ENCODE results near the gene PCDHB9.
"Not testable (repeated sequence)": the region's sequence is repeated elsewhere in the genome, so short reads cannot be mapped to it uniquely, and the experiment has no call there.

Gene PCDHB9

DNA sequence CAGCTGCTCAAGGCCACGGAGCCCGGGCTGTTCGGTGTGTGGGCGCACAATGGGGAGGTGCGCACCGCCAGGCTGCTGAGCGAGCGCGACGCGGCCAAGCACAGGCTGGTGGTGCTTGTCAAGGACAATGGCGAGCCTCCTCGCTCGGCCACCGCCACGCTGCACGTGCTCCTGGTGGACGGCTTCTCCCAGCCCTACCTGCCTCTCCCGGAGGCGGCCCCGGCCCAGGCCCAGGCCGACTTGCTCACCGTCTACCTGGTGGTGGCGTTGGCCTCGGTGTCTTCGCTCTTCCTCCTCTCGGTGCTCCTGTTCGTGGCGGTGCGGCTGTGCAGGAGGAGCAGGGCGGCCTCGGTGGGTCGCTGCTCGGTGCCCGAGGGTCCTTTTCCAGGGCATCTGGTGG is 2.2 kb downstream of the PCDHB9 start:
- DNase-seq = not testable (repeated sequence)

DNA sequence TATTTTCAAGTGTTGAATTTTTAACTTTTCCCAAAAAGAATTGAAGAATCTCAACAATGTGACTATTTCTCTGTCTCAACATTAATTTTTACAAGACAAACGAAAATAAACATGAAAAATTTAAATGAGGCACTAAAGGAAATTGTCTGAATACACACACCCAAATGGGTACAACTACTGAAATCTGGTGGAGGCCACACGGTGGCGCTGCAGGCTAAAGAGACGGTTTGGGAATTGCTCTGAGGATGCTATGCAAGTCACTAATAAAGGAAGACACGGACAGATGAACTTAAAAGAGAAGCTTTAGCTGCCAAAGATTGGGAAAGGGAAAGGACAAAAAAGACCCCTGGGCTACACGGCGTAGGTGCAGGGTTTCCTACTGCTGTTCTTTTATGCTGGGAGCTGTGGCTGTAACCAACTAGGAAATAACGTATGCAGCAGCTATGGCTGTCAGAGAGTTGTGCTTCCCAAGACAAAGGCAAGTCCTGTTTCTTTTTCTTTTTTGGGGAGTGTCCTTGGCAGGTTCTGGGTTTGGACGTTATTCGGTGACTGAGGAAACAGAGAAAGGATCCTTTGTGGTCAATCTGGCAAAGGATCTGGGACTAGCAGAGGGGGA is 5.3 kb downstream of the PCDHB9 start, which contains the start of gene PCDHB10:
PCDHB10 (plus strand) TSS at position 244 of the 616 bp plus-strand sequence; CDS start at position 444, 200 bp downstream.
- no peak for DNase-seq

DNA sequence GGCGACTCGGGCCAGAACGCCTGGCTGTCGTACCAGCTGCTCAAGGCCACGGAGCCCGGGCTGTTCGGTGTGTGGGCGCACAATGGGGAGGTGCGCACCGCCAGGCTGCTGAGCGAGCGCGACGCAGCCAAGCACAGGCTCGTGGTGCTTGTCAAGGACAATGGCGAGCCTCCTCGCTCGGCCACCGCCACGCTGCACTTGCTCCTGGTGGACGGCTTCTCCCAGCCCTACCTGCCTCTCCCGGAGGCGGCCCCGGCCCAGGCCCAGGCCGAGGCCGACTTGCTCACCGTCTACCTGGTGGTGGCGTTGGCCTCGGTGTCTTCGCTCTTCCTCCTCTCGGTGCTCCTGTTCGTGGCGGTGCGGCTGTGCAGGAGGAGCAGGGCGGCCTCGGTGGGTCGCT is 7.4 kb downstream of the PCDHB9 start:
- not testable (repeated sequence) for DNase-seq

DNA sequence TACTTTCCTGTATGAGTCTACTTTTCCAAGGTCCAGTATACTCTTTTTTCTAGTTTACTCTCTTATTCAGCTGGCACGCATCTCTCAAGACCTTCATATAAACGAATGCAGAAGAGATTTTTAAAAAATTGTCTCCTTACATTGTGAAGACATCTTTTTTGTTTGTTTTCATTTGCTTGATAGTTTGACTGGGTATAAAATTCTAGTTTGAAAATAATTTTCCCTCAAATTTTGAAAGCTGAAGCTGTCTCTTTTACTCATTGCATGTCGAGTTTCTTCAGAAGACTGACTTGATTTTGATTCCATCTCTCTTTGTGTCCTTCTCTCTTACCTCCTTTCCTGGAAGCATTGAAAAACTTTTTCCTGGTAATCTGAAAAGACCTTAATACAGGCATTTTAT is 9.4 kb downstream of the PCDHB9 start:
- no peak for DNase-seq

DNA sequence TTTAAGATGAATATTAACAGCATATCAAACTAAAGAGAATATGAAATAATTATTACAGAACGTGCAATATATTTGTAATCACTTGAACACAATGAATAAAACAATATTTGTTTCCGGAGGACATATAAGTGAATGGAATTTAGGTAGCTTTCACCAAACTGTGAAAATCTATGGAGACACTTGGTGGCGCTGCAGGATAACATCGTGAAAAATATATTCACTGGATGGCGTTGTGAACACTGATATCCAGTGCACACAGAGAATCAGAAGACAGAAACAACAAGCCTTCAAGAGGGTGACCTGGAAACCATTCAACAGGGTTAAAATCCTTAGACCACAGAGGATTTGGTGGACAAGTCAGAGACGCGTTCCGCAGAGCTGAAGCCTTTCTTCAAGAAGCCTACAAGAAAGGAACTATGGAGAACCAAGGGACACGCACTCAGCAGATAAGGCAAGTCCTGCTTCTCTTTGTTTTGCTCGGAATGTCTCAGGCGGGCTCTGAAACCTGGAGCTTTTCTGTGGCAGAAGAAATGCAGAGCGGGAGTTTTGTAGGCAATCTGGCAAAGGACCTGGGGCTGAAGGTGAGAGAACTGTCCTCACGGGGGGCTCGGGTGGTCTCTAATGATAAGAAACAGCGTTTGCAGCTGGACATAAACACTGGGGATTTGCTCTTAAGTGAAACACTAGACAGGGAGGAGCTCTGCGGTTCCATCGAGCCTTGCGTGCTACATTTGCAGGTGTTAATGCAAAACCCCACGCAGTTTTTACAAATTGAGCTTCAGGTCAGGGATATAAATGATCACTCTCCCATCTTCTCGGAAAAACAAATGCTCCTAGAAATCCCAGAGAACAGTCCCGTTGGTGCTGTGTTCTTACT is 12.6 kb downstream of the PCDHB9 start, which contains the start of gene PCDHB11:
PCDHB11 (plus strand) TSS at position 269 of the 877 bp plus-strand sequence; CDS start at position 417, 148 bp downstream.
- DNase-seq = peak; percentile 31

DNA sequence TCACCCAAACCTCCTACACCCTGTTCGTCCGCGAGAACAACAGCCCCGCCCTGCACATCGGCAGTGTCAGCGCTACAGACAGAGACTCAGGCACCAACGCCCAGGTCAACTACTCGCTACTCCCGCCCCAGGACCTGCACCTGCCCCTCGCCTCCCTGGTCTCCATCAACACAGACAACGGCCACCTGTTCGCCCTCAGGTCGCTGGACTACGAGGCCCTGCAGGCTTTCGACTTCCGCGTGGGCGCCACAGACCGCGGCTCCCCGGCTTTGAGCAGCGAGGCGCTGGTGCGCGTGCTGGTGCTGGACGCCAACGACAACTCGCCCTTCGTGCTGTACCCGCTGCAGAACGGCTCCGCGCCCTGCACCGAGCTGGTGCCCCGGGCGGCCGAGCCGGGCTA is 14.2 kb downstream of the PCDHB9 start:
- not testable (repeated sequence) for DNase-seq

DNA sequence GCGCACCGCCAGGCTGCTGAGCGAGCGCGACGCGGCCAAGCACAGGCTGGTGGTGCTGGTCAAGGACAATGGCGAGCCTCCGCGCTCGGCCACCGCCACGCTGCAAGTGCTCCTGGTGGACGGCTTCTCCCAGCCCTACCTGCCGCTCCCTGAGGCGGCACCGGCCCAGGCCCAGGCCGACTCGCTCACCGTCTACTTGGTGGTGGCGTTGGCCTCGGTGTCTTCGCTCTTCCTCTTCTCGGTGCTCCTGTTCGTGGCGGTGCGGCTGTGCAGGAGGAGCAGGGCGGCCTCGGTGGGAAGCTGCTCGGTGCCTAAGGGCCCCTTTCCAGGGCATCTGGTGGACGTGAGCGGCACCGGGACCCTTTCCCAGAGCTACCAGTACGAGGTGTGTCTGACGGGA is 14.7 kb downstream of the PCDHB9 start:
- DNase-seq = not testable (repeated sequence)

DNA sequence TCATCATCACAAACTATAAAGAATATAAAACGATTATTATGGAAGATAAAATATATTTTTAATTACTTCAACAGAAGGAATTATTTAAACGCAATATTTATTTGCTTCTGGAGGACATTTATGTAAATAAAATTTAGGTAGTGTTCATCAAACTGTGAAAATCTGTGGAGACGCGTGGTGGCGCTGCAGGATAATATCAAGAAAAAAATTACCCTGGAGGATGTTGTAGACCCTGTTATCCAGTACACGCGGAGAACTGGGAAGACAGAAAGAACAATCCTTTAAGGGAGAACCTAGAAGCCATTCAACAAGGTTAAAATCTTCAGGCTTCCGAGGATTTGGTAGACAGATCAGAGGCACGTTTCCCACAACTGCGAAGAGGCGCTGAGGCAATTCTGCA is 21.5 kb downstream of the PCDHB9 start, which contains the start of gene PCDHB12:
PCDHB12 (plus strand) TSS at position 242 of the 400 bp plus-strand sequence. CDS start 189 bp downstream, outside the sequence.
- DNase-seq = peak; percentile 5

DNA sequence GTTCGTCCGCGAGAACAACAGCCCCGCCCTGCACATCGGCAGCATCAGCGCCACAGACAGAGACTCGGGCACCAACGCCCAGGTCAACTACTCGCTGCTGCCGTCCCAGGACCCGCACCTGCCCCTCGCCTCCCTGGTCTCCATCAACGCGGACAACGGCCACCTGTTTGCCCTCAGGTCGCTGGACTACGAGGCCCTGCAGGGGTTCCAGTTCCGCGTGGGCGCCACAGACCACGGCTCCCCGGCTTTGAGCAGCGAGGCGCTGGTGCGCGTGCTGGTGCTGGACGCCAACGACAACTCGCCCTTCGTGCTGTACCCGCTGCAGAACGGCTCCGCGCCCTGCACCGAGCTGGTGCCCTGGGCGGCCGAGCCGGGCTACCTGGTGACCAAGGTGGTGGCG is 23.3 kb downstream of the PCDHB9 start:
- not testable (repeated sequence) for DNase-seq

DNA sequence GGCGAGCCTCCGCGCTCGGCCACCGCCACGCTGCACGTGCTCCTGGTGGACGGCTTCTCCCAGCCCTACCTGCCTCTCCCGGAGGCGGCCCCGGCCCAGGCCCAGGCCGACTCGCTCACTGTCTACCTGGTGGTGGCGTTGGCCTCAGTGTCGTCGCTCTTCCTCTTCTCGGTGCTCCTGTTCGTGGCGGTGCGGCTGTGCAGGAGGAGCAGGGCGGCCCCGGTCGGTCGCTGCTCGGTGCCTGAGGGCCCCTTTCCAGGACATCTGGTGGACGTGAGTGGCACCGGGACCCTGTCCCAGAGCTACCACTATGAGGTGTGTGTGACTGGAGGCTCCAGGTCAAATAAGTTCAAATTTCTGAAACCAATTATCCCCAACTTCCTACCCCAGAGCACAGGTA is 23.9 kb downstream of the PCDHB9 start:
- not testable (repeated sequence) for DNase-seq

DNA sequence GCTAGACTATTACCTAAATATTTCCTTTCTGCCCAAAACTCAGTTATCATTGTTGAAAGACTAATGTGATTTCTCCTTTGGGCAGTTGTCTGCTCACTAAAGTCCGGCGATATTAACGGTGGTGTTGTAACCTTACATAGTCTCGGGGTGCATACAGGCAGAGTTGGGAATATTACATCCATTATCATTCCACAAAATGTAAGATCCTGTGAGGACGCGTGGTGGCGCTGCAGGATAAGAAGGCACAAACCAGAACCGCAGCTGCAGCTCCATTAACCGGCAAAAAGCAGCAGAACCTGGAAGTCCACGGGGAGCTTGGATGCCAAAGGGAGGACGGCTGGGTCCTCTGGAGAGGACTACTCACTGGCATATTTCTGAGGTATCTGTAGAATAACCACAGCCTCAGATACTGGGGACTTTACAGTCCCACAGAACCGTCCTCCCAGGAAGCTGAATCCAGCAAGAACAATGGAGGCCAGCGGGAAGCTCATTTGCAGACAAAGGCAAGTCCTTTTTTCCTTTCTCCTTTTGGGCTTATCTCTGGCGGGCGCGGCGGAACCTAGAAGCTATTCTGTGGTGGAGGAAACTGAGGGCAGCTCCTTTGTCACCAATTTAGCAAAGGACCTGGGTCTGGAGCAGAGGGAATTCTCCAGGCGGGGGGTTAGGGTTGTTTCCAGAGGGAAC is 26.8 kb downstream of the PCDHB9 start, which contains the start of gene PCDHB13:
PCDHB13 (plus strand) TSS at position 264 of the 684 bp plus-strand sequence; CDS start at position 469, 205 bp downstream.
- DNase-seq = peak; percentile 4

DNA sequence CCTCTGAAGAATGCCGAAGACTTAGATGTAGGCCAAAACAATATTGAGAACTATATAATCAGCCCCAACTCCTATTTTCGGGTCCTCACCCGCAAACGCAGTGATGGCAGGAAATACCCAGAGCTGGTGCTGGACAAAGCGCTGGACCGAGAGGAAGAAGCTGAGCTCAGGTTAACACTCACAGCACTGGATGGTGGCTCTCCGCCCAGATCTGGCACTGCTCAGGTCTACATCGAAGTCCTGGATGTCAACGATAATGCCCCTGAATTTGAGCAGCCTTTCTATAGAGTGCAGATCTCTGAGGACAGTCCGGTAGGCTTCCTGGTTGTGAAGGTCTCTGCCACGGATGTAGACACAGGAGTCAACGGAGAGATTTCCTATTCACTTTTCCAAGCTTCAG is 27.6 kb downstream of the PCDHB9 start:
- not testable (repeated sequence) for DNase-seq

DNA sequence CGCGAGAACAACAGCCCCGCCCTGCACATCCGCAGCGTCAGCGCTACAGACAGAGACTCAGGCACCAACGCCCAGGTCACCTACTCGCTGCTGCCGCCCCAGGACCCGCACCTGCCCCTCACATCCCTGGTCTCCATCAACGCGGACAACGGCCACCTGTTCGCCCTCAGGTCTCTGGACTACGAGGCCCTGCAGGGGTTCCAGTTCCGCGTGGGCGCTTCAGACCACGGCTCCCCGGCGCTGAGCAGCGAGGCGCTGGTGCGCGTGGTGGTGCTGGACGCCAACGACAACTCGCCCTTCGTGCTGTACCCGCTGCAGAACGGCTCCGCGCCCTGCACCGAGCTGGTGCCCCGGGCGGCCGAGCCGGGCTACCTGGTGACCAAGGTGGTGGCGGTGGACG is 28.5 kb downstream of the PCDHB9 start:
- not testable (repeated sequence) for DNase-seq

DNA sequence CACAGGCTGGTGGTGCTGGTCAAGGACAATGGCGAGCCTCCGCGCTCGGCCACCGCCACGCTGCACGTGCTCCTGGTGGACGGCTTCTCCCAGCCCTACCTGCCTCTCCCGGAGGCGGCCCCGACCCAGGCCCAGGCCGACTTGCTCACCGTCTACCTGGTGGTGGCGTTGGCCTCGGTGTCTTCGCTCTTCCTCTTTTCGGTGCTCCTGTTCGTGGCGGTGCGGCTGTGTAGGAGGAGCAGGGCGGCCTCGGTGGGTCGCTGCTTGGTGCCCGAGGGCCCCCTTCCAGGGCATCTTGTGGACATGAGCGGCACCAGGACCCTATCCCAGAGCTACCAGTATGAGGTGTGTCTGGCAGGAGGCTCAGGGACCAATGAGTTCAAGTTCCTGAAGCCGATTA is 29.1 kb downstream of the PCDHB9 start:
- not testable (repeated sequence) for DNase-seq

DNA sequence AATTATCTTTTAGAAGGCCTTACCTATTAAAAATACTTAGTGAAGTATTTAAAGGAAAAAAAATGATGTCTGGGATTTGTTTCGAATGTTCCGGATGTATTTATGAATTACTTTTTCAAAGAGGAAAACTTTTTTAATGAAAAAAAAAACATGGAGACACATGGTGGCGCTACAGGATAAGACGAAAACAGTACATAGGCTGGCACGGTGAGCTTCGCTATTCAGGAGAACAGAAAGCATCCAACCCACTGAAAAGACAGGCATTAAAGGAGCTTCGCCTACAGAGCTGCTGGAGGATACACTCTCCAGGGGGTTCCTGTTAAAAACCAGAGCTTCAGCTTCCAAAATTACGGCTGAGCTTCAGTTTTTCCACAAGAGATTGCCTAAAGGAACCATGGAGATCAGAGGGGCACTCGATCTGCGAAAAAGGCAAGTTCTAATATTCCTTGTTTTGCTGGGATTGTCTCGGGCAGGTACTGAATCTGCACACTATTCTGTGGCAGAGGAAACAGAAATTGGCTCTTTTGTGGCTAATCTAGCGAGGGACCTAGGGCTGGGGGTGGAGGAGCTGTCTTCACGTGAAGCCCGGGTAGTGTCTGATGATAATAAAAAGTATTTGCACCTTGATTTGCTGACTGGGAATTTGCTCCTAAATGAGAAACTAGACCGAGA is 36.3 kb downstream of the PCDHB9 start, which contains the start of gene PCDHB14:
PCDHB14 (plus strand) TSS at position 232 of the 672 bp plus-strand sequence; CDS start at position 395, 163 bp downstream.
- peak; percentile 31 for DNase-seq

DNA sequence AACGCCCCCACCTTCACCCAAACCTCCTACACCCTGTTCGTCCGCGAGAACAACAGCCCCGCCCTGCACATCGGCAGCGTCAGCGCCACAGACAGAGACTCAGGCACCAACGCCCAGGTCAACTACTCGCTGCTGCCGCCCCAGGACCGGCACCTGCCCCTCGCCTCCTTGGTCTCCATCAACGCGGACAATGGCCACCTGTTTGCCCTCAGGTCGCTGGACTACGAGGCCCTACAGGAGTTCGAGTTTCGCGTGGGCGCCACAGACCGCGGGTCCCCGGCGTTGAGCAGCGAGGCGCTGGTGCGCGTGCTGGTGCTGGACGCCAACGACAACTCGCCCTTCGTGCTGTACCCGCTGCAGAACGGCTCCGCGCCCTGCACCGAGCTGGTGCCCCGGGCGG is 37.9 kb downstream of the PCDHB9 start:
- not testable (repeated sequence) for DNase-seq

DNA sequence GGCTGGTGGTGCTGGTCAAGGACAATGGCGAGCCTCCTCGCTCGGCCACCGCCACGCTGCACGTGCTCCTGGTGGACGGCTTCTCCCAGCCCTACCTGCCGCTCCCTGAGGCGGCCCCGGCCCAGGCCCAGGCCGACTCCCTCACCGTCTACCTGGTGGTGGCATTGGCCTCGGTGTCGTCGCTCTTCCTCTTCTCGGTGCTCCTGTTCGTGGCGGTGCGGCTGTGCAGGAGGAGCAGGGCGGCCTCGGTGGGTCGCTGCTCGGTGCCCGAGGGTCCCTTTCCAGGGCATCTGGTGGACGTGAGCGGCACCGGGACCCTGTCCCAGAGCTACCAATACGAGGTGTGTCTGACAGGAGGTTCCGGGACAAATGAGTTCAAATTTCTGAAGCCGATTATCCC is 38.5 kb downstream of the PCDHB9 start:
- not testable (repeated sequence) for DNase-seq

DNA sequence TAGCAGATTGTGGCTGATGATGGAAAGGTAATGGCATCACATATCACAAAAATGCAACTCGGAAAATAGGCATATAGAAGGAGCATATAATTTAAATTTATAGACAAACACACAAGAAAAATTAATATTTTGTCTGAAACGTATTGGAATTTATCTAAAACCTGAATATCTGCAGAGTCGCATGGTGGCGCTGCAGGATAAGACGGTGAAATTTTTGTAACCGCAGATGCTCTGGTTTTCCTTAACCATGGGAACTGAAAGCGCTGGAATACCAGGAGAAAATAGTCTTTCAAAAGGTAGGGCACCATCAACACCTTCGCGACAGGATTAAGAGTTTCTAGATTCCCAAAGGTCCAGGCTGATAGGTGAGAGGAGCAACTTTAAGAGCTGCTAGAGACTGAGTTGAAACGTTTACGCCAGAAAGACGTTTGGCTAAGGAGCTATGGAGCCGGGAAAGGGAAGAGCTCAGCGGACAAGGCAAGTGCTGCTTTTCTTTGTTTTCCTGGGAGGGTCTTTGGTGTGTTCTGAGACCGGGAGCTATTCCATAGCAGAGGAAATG is 47.2 kb downstream of the PCDHB9 start:
- DNase-seq = no peak

DNA sequence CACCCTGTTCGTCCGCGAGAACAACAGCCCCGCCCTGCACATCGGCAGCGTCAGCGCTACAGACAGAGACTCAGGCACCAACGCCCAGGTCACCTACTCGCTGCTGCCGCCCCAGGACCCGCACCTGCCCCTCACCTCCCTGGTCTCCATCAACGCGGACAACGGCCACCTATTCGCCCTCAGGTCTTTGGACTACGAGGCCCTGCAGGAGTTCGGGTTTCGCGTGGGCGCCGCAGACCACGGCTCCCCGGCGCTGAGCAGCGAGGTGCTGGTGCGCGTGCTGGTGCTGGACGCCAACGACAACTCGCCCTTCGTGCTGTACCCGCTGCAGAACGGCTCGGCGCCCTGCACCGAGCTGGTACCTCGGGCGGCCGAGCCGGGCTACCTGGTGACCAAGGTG is 49.0 kb downstream of the PCDHB9 start:
- DNase-seq = not testable (repeated sequence)

DNA sequence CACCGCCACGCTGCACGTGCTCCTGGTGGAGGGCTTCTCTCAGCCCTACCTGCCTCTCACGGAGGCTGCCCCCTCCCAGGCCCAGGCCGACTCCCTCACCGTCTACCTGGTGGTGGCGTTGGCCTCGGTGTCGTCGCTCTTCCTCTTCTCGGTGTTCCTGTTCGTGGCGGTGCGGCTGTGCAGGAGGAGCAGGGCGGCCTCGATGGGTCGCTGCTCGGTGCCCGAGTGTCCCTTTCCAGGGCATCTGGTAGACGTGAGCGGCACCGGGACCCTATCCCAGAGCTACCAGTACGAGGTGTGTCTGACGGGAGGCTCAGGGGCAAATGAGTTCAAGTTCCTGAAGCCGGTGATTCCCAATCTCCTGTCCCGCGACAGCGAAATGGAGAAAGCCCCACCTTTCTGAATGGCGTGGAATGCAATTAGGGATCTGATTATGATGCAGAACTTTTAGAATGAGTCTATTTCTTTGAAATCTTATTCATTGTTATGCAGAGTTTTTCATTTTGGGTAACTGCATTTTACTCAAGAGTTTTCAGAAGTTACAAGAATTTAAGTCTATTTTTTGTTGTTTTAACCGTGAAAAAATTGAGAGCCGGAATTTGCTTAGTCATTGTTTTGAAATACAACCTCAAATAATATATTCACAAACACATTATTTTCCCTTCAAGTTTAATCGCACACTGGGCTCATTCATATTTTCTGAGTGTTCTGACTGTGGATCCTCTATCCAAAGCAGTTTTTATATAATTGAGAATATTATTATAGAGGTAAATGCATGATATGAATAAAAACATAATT is 49.8 kb downstream of the PCDHB9 start:
- no peak for DNase-seq
